Subcutaneous adipose tissue (tissue), 4 donors: ENCODE data around the gene JAZF1. TPM values are rescaled to one million over a fixed set of nuclear protein-coding genes. Genes with fewer than 3 reads are reported as not detected.

ENCODE experiments used
- CTCF ChIP-seq: fragments of 450-650 bp; IDR thresholded peaks from one replicate; pipeline ENCODE4 v1.5.1; 2016; ENCODE audit warnings: low read depth, mild to moderate bottlenecking, control low read depth, antibody characterized with exemption, moderate library complexity
- total RNA-seq, 4 donors: library from RNA; depleted of rRNA; stranded (reverse); fragments of >200 nt; gene quantifications; one replicate each; pipeline ENCODE4 v1.1.0, GENCODE V29; 2016

Gene JAZF1
- total RNA-seq, 4 donors from 2014 or later, result 12.6 to 35.9 (median 23.2) TPM

GRCh38 chr7:27992755-27993493, 187.7 kb downstream of the JAZF1 start:
- TF ChIP-seq CTCF, result no peak

GRCh38 chr7:27992097-27992496, 188.5 kb downstream of the JAZF1 start:
- TF ChIP-seq CTCF, result no peak

- TF ChIP-seq CTCF, result no peak
These were observed 189.5 kb downstream of the JAZF1 start for GRCh38 chr7:27991006-27991528.

- TF ChIP-seq CTCF, result no peak
These were observed 204.1 kb downstream of the JAZF1 start for GRCh38 chr7:27976531-27976930.

GRCh38 chr7:27973625-27974024, 207.0 kb downstream of the JAZF1 start:
- no peak for TF ChIP-seq CTCF

GRCh38 chr7:27972276-27972675, 208.3 kb downstream of the JAZF1 start:
- no peak for TF ChIP-seq CTCF

GRCh38 chr7:27971171-27971812, 209.3 kb downstream of the JAZF1 start:
- TF ChIP-seq CTCF, result no peak
